Measurements from ENCODE around the gene PRC1. TPM values are rescaled to one million over a fixed set of nuclear protein-coding genes. Genes with fewer than 3 reads are reported as not detected.

Gene PRC1
- total and polyA plus RNA-seq, 5 donors: 5.1 to 8.7 (median 5.7) TPM

- peak overlapping the region; percentile 92 for H3K27ac ChIP-seq (ENCODE audit: low read length)
- ATAC-seq: no peak
- peak in 1 of 3 donors; percentile 26 for DNase-seq
- H3K9me3 ChIP-seq (ENCODE audit: control insufficient read depth, low read length): no peaks in the 10 kb centered on the region
- intact Hi-C loops (cut with DNase I): no loop called here
- no peak overlapping the region for H3K4me3 ChIP-seq (ENCODE audit: low read length)
- WGBS: 91% methylated on average over 23 of the region's 23 CpGs
- H3K27me3 ChIP-seq (ENCODE audit: control insufficient read depth, insufficient read depth): no peaks in the 10 kb centered on the region
- peaks cover 5% of the 10 kb centered on the region for H3K4me1 ChIP-seq (ENCODE audit: control insufficient read depth, insufficient read depth, low read length)
These were observed 76.1 kb downstream of the PRC1 start for GRCh38 chr15:90918034-90918788.

- intact Hi-C loops (cut with DNase I): no loop called here
- ATAC-seq (no peak), DNase-seq (peak in 1 of 3 donors; percentile 39)
- H3K4me3 ChIP-seq (ENCODE audit: low read length): no peak overlapping the region
- H3K9me3 ChIP-seq (ENCODE audit: control insufficient read depth, low read length): no peaks in the 10 kb centered on the region
- WGBS: 95% methylated on average over 12 of the region's 12 CpGs
- H3K27me3 ChIP-seq (ENCODE audit: control insufficient read depth, insufficient read depth): no peaks in the 10 kb centered on the region
- peak overlapping the region; percentile 30 for H3K27ac ChIP-seq (ENCODE audit: low read length)
- peaks cover 5% of the 10 kb centered on the region for H3K4me1 ChIP-seq (ENCODE audit: control insufficient read depth, insufficient read depth, low read length)
These were observed 76.8 kb downstream of the PRC1 start for GRCh38 chr15:90917569-90917968.

GRCh38 chr15:90916461-90916860, 77.9 kb downstream of the PRC1 start:
- intact Hi-C loops (cut with DNase I): no loop called here
- H3K27ac ChIP-seq (ENCODE audit: low read length): peak overlapping the region; percentile 27
- H3K9me3 ChIP-seq (ENCODE audit: control insufficient read depth, low read length): no peaks in the 10 kb centered on the region
- no peaks in the 10 kb centered on the region for H3K27me3 ChIP-seq (ENCODE audit: control insufficient read depth, insufficient read depth)
- H3K4me1 ChIP-seq (ENCODE audit: control insufficient read depth, insufficient read depth, low read length): peaks cover 5% of the 10 kb centered on the region
- no peak overlapping the region for H3K4me3 ChIP-seq (ENCODE audit: low read length)
- 86% methylated on average over 11 of the region's 11 CpGs for WGBS
- ATAC-seq: no peak
- DNase-seq: peak in 1 of 3 donors; percentile 10

Other genes with a start within 250 kb of the PRC1 start
- 10 to 100 TPM; 57.4 to 69.0 (median 60.8) TPM for gene FURIN, start 125.9 kb downstream of the PRC1 start, total RNA-seq
- 60.1 TPM for gene FURIN, start 125.9 kb downstream of the PRC1 start, polyA plus RNA-seq
- gene FES, start 110.0 kb downstream of the PRC1 start, total RNA-seq: 10 to 100 TPM; 15.6 to 21.0 (median 18.0) TPM
- 17.6 TPM for gene FES, start 110.0 kb downstream of the PRC1 start, polyA plus RNA-seq
- gene MAN2A2, start 91.2 kb downstream of the PRC1 start, total RNA-seq: 100 to 1,000 TPM in 2 of 4 donors, 10 to 100 TPM in 2; 75.9 to 118 (median 93.4) TPM
- 41.6 TPM for gene MAN2A2, start 91.2 kb downstream of the PRC1 start, polyA plus RNA-seq
- 10 to 100 TPM; 13.5 to 17.7 (median 17.0) TPM for gene HDDC3, start 62.0 kb downstream of the PRC1 start, total RNA-seq
- 22.2 TPM for gene HDDC3, start 62.0 kb downstream of the PRC1 start, polyA plus RNA-seq
- gene UNC45A, start 59.2 kb downstream of the PRC1 start, total RNA-seq: 10 to 100 TPM; 26.2 to 32.8 (median 29.9) TPM
- 24.0 TPM for gene UNC45A, start 59.2 kb downstream of the PRC1 start, polyA plus RNA-seq
- gene RCCD1, start 39.7 kb downstream of the PRC1 start, total RNA-seq: 10 to 100 TPM in 3 of 4 donors, 1 to 10 TPM in 1; 8.7 to 14.8 (median 13.4) TPM
- gene RCCD1, start 39.7 kb downstream of the PRC1 start, polyA plus RNA-seq: 11.1 TPM
- 1 to 10 TPM; 3.8 to 7.6 (median 6.8) TPM for gene VPS33B, start 28.1 kb upstream of the PRC1 start, total RNA-seq
- 4.2 TPM for gene VPS33B, start 28.1 kb upstream of the PRC1 start, polyA plus RNA-seq
- 1 to 10 TPM in 3 of 4 donors, under 1 TPM in 1; 0.69 to 1.7 (median 1.4) TPM for gene SV2B, start 105.7 kb upstream of the PRC1 start, total RNA-seq
- gene SV2B, start 105.7 kb upstream of the PRC1 start, polyA plus RNA-seq: 0.34 TPM